ENCODE measurements around the gene IL1RN. TPM values are rescaled to one million over a fixed set of nuclear protein-coding genes. Genes with fewer than 3 reads are reported as not detected.

IL1RN gene
- total and polyA plus RNA-seq, 8 donors = 0.87 to 220 (median 28.5) TPM; not detected in 2

GRCh38 chr2:113176696-113177355 lies 49.4 kb downstream of the IL1RN start:
- Histone ChIP-seq H3K27ac (no peak overlapping the region), H3K27me3 (no peaks in the 10 kb centered on the region)

GRCh38 chr2:113178069-113178746 lies 50.8 kb downstream of the IL1RN start:
- WGBS, 5 donors = 76 to 90% (median 84%) methylated on average over 11 of the region's 11 CpGs
- TF ChIP-seq EP300 (IDR thresholded peaks at IDR 0.05) (no peak), POLR2AphosphoS5 (IDR thresholded peaks at IDR 0.05) (no peak), CTCF (IDR thresholded peaks at IDR 0.05) (no peak), POLR2A (IDR thresholded peaks at IDR 0.05) (no peak)
- peaks cover 0 to 12% (median 10%) of the 10 kb centered on the region in 4 donors for H3K36me3 ChIP-seq

More at GRCh38 chr2:113176696-113177355, 49.4 kb downstream of the IL1RN start:
- no peak for TF ChIP-seq POLR2AphosphoS5 (IDR thresholded peaks at IDR 0.05)
- no peak for TF ChIP-seq POLR2A (IDR thresholded peaks at IDR 0.05)
- TF ChIP-seq CTCF (IDR thresholded peaks at IDR 0.05) = no peak
- no peak for TF ChIP-seq EP300 (IDR thresholded peaks at IDR 0.05)
- Histone ChIP-seq H3K9me3 (no peaks in the 10 kb centered on the region), H3K4me1 (peaks cover 16 to 69% (median 44%) of the 10 kb centered on the region in 4 donors), H3K36me3 (no peaks in the 10 kb centered on the region), H3K4me3 (peak overlapping the region in 1 of 4 donors; percentile 45)
- DNase-seq = no peak
- intact Hi-C loops (cut with DNase I; ENCODE audit: low total_unique reads) = no loop called here
- WGBS, 5 donors = 86 to 95% (median 94%) methylated on average over 7 of the region's 7 CpGs

GRCh38 chr2:113178891-113179290 lies 51.5 kb downstream of the IL1RN start:
- no peak for DNase-seq
- H3K36me3 ChIP-seq = peaks cover 0 to 18% (median 13%) of the 10 kb centered on the region in 4 donors
- TF ChIP-seq POLR2AphosphoS5 (IDR thresholded peaks at IDR 0.05) (no peak), EP300 (IDR thresholded peaks at IDR 0.05) (no peak), POLR2A (IDR thresholded peaks at IDR 0.05) (no peak), CTCF (IDR thresholded peaks at IDR 0.05) (no peak)
- intact Hi-C loops (cut with DNase I; ENCODE audit: low total_unique reads) = no loop called here
- H3K27ac ChIP-seq = no peak overlapping the region
- peaks cover 12 to 56% (median 37%) of the 10 kb centered on the region in 4 donors for H3K4me1 ChIP-seq
- no peak overlapping the region for H3K4me3 ChIP-seq
- WGBS, 5 donors = 79 to 92% (median 81%) methylated on average over 4 of the region's 4 CpGs
- H3K9me3 ChIP-seq = no peaks in the 10 kb centered on the region
- H3K27me3 ChIP-seq = no peaks in the 10 kb centered on the region

More at GRCh38 chr2:113178069-113178746, 50.8 kb downstream of the IL1RN start:
- no peak for DNase-seq
- intact Hi-C loops (cut with DNase I; ENCODE audit: low total_unique reads) = no loop called here
- Histone ChIP-seq H3K4me3 (no peak overlapping the region), H3K4me1 (peaks cover 12 to 62% (median 43%) of the 10 kb centered on the region in 4 donors), H3K27me3 (no peaks in the 10 kb centered on the region), H3K27ac (no peak overlapping the region), H3K9me3 (no peaks in the 10 kb centered on the region)

- intact Hi-C loops (cut with DNase I; ENCODE audit: low total_unique reads) = no loop called here
- H3K4me1 ChIP-seq = peaks cover 12 to 61% (median 36%) of the 10 kb centered on the region in 4 donors
These were observed 52.1 kb downstream of the IL1RN start for GRCh38 chr2:113179446-113180045.

More at GRCh38 chr2:113179446-113180045, 52.1 kb downstream of the IL1RN start:
- Histone ChIP-seq H3K4me3 (no peak overlapping the region), H3K36me3 (peaks cover 0 to 18% (median 13%) of the 10 kb centered on the region in 4 donors), H3K27ac (peak overlapping the region in 1 of 5 donors; percentile 73), H3K9me3 (no peaks in the 10 kb centered on the region), H3K27me3 (no peaks in the 10 kb centered on the region)
- TF ChIP-seq CTCF (IDR thresholded peaks at IDR 0.05) (no peak), EP300 (IDR thresholded peaks at IDR 0.05) (no peak), POLR2A (IDR thresholded peaks at IDR 0.05) (no peak), POLR2AphosphoS5 (IDR thresholded peaks at IDR 0.05) (no peak)
- DNase-seq = no peak
- 65 to 87% (median 73%) methylated on average over 8 of the region's 8 CpGs for WGBS, 5 donors
